Measurements from ENCODE around the gene APOL1. TPM values are rescaled to one million over a fixed set of nuclear protein-coding genes. Genes with fewer than 3 reads are reported as not detected.

Gene APOL1
- total RNA-seq, 1 experiment from 2014 or later: 31.5 TPM

DNA sequence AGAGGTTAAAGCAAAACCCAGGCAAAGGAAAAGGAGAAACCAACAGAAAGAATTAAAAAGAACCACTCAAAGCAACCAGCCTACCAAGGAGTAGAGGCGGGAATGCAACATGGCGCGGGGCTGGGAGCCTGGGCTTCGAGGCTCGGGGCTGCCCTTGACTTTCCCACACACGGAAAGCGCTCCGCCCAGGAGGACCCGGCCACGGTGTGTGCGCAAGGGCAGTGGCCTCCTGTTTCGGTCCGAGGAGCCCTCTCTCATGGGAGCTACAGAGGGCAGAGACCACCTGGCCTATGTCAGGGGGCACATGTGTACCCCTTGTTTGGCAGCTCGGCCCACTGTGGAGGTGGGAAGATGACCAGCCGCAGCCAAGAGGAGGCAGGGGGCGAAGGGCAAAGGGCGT lies 55.9 kb downstream of the APOL1 start:
- no peak for DNase-seq (ENCODE audit: low read depth)

DNA sequence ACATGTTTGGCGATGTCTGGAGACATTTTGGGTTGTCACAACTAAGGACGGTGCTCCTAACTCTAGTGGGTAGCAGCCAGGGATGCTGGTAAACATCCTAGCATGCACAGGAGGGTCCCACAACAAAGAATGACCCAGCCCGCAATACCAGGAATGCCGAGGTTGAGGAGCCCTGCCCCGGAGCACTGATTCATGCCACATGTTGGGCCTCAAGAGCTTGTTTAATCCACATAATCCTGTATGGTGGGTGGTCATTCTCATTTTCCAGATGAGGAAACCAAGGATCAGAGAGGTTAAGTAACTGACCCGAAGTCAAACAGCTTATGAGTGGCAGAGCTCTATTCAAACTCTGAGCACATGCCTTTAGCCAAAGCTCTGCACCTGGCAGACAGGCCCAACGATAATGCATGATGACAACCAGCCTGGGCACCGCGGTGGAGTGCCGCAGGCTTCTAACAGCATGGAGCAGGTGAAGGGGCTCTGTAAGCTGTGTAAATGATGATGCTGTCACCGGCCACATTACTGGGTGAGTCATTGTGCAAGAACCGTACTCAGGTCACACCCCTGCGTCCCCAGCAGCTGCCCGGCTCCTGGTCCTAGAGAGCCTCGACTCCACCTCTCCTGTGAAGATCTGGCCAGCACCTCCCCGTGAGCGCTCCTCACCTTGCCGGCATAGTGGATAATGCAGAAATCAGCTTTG lies 58.6 kb downstream of the APOL1 start:
- DNase-seq (ENCODE audit: low read depth): peak; percentile 50

GRCh38 chr22:36315325-36315724 lies 62.4 kb downstream of the APOL1 start:
- no peak for DNase-seq (ENCODE audit: low read depth)

- no peak for DNase-seq (ENCODE audit: low read depth)
These were observed 63.5 kb downstream of the APOL1 start for GRCh38 chr22:36316419-36316818.

Other genes starting within 250 kb of the APOL1 start
- 59.6 and 78.5 TPM in 2 replicates for gene RBFOX2, start 224.3 kb upstream of the APOL1 start, total RNA-seq (2014; rRNA removed; shearing (Covaris generic))
- gene APOL3, start 92.4 kb upstream of the APOL1 start, total RNA-seq (2014; rRNA removed; shearing (Covaris generic)): 11.7 and 12.4 TPM in 2 replicates
- gene APOL4, start 51.3 kb upstream of the APOL1 start, total RNA-seq (2014; rRNA removed; shearing (Covaris generic)): 0.10 TPM in 1 of 2 replicates, not detected in the other
- gene APOL2, start 13.6 kb upstream of the APOL1 start, total RNA-seq (2014; rRNA removed; shearing (Covaris generic)): 45.6 and 64.3 TPM in 2 replicates
- 151 and 320 TPM in 2 replicates for gene MYH9, start 134.8 kb downstream of the APOL1 start, total RNA-seq (2014; rRNA removed; shearing (Covaris generic))
- 8.3 and 16.7 TPM in 2 replicates for gene TXN2, start 228.5 kb downstream of the APOL1 start, total RNA-seq (2014; rRNA removed; shearing (Covaris generic))